ENCODE data around the gene SIK2. TPM values are rescaled to one million over a fixed set of nuclear protein-coding genes. Genes with fewer than 3 reads are reported as not detected.

Gene SIK2
- total RNA-seq, 1 donor from 2014 or later, result 21.8 TPM

- H3K9me3 Mint-ChIP-seq, result no peaks in the 10 kb centered on the region
- no peak overlapping the region for H3K27ac Mint-ChIP-seq (ENCODE audit: unreplicated experiment)
- no peak for DNase-seq (ENCODE audit: low read depth, low spot score)
- TF ChIP-seq, protein P1, sequence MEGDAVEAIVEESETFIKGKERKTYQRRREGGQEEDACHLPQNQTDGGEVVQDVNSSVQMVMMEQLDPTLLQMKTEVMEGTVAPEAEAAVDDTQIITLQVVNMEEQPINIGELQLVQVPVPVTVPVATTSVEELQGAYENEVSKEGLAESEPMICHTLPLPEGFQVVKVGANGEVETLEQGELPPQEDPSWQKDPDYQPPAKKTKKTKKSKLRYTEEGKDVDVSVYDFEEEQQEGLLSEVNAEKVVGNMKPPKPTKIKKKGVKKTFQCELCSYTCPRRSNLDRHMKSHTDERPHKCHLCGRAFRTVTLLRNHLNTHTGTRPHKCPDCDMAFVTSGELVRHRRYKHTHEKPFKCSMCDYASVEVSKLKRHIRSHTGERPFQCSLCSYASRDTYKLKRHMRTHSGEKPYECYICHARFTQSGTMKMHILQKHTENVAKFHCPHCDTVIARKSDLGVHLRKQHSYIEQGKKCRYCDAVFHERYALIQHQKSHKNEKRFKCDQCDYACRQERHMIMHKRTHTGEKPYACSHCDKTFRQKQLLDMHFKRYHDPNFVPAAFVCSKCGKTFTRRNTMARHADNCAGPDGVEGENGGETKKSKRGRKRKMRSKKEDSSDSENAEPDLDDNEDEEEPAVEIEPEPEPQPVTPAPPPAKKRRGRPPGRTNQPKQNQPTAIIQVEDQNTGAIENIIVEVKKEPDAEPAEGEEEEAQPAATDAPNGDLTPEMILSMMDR (conservative IDR thresholded peaks at IDR 0.05), result no peak
- no peak overlapping the region for H3K4me3 Mint-ChIP-seq
- no peaks in the 10 kb centered on the region for H3K27me3 Mint-ChIP-seq (ENCODE audit: low read depth)
- no peaks in the 10 kb centered on the region for H3K4me1 Mint-ChIP-seq
- peaks cover 7% of the 10 kb centered on the region for H3K36me3 Mint-ChIP-seq (ENCODE audit: low read depth)
These were observed 78.4 kb downstream of the SIK2 start for GRCh38 chr11:111680486-111681175.

DNA sequence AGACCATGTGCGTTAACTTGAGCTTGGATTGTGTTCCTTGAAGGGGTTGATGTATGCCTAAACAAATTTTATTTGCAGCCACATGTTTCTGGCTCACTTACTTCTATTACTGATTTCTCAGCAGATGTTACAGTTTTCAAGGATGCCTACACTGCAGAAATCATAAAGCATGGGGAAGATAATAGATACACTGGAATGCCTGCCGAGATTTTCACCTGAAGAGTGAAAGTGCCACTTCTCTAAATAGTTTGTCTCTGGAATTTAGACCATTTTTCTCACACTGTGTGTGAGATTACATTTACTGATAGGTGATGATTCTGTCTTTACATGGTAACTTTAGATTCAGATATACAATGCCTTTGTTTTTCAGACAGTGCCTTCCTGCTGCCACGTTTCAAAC lies 81.6 kb downstream of the SIK2 start:
- no peak overlapping the region for H3K27ac Mint-ChIP-seq (ENCODE audit: unreplicated experiment)

GRCh38 chr11:111684251-111684650 lies 82.0 kb downstream of the SIK2 start:
- H3K27ac Mint-ChIP-seq (ENCODE audit: unreplicated experiment), result no peak overlapping the region
- TF ChIP-seq, protein P1 (conservative IDR thresholded peaks at IDR 0.05), result no peak
- H3K36me3 Mint-ChIP-seq (ENCODE audit: low read depth), result peaks cover 2% of the 10 kb centered on the region
- H3K9me3 Mint-ChIP-seq, result no peaks in the 10 kb centered on the region
- no peaks in the 10 kb centered on the region for H3K27me3 Mint-ChIP-seq (ENCODE audit: low read depth)
- no peak for DNase-seq (ENCODE audit: low read depth, low spot score)
- no peak overlapping the region for H3K4me3 Mint-ChIP-seq
- no peaks in the 10 kb centered on the region for H3K4me1 Mint-ChIP-seq

More for the DNA sequence above, 81.6 kb downstream of the SIK2 start:
- TF ChIP-seq, protein P1 (conservative IDR thresholded peaks at IDR 0.05), result no peak
- Mint-ChIP-seq H3K9me3 (no peaks in the 10 kb centered on the region), H3K36me3 (ENCODE audit: low read depth) (peaks cover 2% of the 10 kb centered on the region), H3K27me3 (ENCODE audit: low read depth) (no peaks in the 10 kb centered on the region), H3K4me1 (no peaks in the 10 kb centered on the region), H3K4me3 (no peak overlapping the region)
- DNase-seq (ENCODE audit: low read depth, low spot score), result no peak

DNA sequence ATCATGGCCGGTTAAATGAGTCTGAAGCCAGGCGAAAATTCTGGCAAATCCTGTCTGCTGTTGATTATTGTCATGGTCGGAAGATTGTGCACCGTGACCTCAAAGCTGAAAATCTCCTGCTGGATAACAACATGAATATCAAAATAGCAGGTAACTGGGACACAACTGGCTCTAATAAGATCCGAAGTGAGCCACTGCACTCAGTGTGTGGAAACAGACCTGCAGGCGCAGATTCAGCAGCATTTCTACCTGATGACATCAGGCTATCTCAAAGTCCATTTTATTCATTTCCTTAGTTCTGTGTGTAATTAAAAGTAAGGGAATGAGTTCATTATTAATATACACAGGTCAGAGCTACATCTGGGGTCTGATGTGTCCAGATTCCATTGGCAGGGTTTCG lies 85.8 kb downstream of the SIK2 start:
- Mint-ChIP-seq H3K4me1 (peaks cover 9% of the 10 kb centered on the region), H3K36me3 (ENCODE audit: low read depth) (peaks cover 5% of the 10 kb centered on the region), H3K27ac (ENCODE audit: unreplicated experiment) (no peak overlapping the region), H3K9me3 (no peaks in the 10 kb centered on the region), H3K27me3 (ENCODE audit: low read depth) (no peaks in the 10 kb centered on the region), H3K4me3 (no peak overlapping the region)
- DNase-seq (ENCODE audit: low read depth, low spot score), result no peak
- TF ChIP-seq, protein P1 (conservative IDR thresholded peaks at IDR 0.05), result no peak

- Mint-ChIP-seq H3K27ac (ENCODE audit: unreplicated experiment) (no peak overlapping the region), H3K36me3 (ENCODE audit: low read depth) (peaks cover 5% of the 10 kb centered on the region), H3K4me3 (no peak overlapping the region), H3K27me3 (ENCODE audit: low read depth) (no peaks in the 10 kb centered on the region), H3K4me1 (peaks cover 35% of the 10 kb centered on the region), H3K9me3 (no peaks in the 10 kb centered on the region)
- no peak for DNase-seq (ENCODE audit: low read depth, low spot score)
- TF ChIP-seq, protein P1 (conservative IDR thresholded peaks at IDR 0.05), result no peak
These were observed 88.9 kb downstream of the SIK2 start for GRCh38 chr11:111691176-111691575.
